Measurements from ENCODE around the gene PHRF1. TPM values are rescaled to one million over a fixed set of nuclear protein-coding genes. Genes with fewer than 3 reads are reported as not detected.
A peak's percentile ranks its signal among the peaks of the same experiment; 100 is the strongest.

PHRF1 gene
- total RNA-seq, 1 donor from 2014 or later: 21.1 TPM

GRCh38 chr11:559712-560304 lies 16.5 kb upstream of the PHRF1 start:
- Histone ChIP-seq H3K36me3 (ENCODE audit: control insufficient read depth, insufficient read depth, low read length) (peaks cover 16% of the 10 kb centered on the region), H3K4me3 (ENCODE audit: low read depth, low read length) (peak overlapping the region; percentile 46), H3K27me3 (ENCODE audit: control insufficient read depth, insufficient read depth, low read length) (no peaks in the 10 kb centered on the region)
- DNase-seq (ENCODE audit: low read depth): no peak
- TF ChIP-seq, protein P1, sequence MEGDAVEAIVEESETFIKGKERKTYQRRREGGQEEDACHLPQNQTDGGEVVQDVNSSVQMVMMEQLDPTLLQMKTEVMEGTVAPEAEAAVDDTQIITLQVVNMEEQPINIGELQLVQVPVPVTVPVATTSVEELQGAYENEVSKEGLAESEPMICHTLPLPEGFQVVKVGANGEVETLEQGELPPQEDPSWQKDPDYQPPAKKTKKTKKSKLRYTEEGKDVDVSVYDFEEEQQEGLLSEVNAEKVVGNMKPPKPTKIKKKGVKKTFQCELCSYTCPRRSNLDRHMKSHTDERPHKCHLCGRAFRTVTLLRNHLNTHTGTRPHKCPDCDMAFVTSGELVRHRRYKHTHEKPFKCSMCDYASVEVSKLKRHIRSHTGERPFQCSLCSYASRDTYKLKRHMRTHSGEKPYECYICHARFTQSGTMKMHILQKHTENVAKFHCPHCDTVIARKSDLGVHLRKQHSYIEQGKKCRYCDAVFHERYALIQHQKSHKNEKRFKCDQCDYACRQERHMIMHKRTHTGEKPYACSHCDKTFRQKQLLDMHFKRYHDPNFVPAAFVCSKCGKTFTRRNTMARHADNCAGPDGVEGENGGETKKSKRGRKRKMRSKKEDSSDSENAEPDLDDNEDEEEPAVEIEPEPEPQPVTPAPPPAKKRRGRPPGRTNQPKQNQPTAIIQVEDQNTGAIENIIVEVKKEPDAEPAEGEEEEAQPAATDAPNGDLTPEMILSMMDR (IDR thresholded peaks at IDR 0.05; ENCODE audit: insufficient read depth, low read length, severe bottlenecking): no peak
- FAIRE-seq: no peak

GRCh38 chr11:560305-561147 lies 15.7 kb upstream of the PHRF1 start, which contains the start of the genes LMNTD2 and RASSF7:
LMNTD2 (minus strand) TSS chr11:560738; CDS start chr11:560716, 22 bp downstream.
RASSF7 (plus strand) TSS chr11:560970; CDS start chr11:561769, 799 bp downstream.
- Histone ChIP-seq H3K4me3 (ENCODE audit: low read depth, low read length) (peak within 1 kb of the TSS; percentile 70), H3K27me3 (ENCODE audit: control insufficient read depth, insufficient read depth, low read length) (no peaks in the 10 kb centered on the region), H3K36me3 (ENCODE audit: control insufficient read depth, insufficient read depth, low read length) (peaks cover 16% of the 10 kb centered on the region)
- TF ChIP-seq, protein P1 (IDR thresholded peaks at IDR 0.05; ENCODE audit: insufficient read depth, low read length, severe bottlenecking): no peak
- FAIRE-seq (no peak), DNase-seq (ENCODE audit: low read depth) (peak; percentile 64)

GRCh38 chr11:561148-562003 lies 14.9 kb upstream of the PHRF1 start:
- FAIRE-seq (no peak), DNase-seq (ENCODE audit: low read depth) (peak; percentile 57)
- Histone ChIP-seq H3K4me3 (ENCODE audit: low read depth, low read length) (peak overlapping the region; percentile 70), H3K27me3 (ENCODE audit: control insufficient read depth, insufficient read depth, low read length) (no peaks in the 10 kb centered on the region), H3K36me3 (ENCODE audit: control insufficient read depth, insufficient read depth, low read length) (peaks cover 21% of the 10 kb centered on the region)
- TF ChIP-seq, protein P1 (IDR thresholded peaks at IDR 0.05; ENCODE audit: insufficient read depth, low read length, severe bottlenecking): no peak

DNA sequence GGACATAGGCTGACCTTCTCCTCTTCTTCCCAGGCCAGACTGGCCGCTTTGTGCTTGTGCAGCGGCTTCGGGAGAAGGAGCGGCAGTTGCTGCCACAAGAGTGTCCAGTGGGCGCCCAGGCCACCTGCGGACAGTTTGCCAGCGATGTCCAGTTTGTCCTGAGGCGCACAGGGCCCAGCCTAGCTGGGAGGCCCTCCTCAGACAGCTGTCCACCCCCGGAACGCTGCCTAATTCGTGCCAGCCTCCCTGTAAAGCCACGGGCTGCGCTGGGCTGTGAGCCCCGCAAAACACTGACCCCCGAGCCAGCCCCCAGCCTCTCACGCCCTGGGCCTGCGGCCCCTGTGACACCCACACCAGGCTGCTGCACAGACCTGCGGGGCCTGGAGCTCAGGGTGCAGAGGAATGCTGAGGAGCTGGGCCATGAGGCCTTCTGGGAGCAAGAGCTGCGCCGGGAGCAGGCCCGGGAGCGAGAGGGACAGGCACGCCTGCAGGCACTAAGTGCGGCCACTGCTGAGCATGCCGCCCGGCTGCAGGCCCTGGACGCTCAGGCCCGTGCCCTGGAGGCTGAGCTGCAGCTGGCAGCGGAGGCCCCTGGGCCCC lies 14.1 kb upstream of the PHRF1 start:
- DNase-seq (ENCODE audit: low read depth): no peak
- TF ChIP-seq, protein P1 (IDR thresholded peaks at IDR 0.05; ENCODE audit: insufficient read depth, low read length, severe bottlenecking): no peak
- peaks cover 23% of the 10 kb centered on the region for H3K36me3 ChIP-seq (ENCODE audit: control insufficient read depth, insufficient read depth, low read length)
- FAIRE-seq: no peak
- H3K27me3 ChIP-seq (ENCODE audit: control insufficient read depth, insufficient read depth, low read length): no peaks in the 10 kb centered on the region
- peak overlapping the region; percentile 70 for H3K4me3 ChIP-seq (ENCODE audit: low read depth, low read length)

GRCh38 chr11:563066-563811 lies 13.0 kb upstream of the PHRF1 start:
- Histone ChIP-seq H3K27me3 (ENCODE audit: control insufficient read depth, insufficient read depth, low read length) (no peaks in the 10 kb centered on the region), H3K4me3 (ENCODE audit: low read depth, low read length) (no peak overlapping the region), H3K36me3 (ENCODE audit: control insufficient read depth, insufficient read depth, low read length) (peaks cover 26% of the 10 kb centered on the region)
- TF ChIP-seq, protein P1 (IDR thresholded peaks at IDR 0.05; ENCODE audit: insufficient read depth, low read length, severe bottlenecking): no peak
- DNase-seq (ENCODE audit: low read depth) (no peak), FAIRE-seq (no peak)
